HG03095 (cell line): ENCODE data around the gene MAN1C1.
"Not testable (repeated sequence)": the region's sequence is repeated elsewhere in the genome, so short reads cannot be mapped to it uniquely, and the experiment has no call there.

Experiments used
- ATAC-seq: cut with Tn5 transposase; IDR thresholded peaks from one replicate; pipeline ENCODE4 v1.9.1; 2021; ENCODE audit warnings: moderate library complexity; ENCODE audit not compliant: unreplicated experiment

Gene MAN1C1

DNA sequence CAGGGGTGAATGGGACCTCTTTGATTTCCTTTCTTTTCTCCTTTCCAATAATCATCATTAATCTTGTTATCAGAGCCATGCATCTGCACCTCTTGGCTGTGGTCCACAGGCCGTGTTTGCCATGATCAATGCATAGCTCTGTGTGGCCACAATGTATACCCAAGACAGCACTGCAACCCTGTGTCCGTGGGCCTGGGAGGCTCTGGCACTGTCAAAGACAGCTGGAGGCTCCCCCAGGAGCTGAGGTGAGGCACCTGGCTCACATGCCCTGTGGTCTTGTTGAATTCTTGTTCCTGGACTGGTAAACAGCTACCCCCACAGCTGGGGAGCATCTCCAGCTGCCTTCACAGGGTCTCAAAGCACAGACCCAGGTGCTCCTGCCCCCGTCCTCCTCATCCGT is 116.2 kb downstream of the MAN1C1 start:
- ATAC-seq: no peak

DNA sequence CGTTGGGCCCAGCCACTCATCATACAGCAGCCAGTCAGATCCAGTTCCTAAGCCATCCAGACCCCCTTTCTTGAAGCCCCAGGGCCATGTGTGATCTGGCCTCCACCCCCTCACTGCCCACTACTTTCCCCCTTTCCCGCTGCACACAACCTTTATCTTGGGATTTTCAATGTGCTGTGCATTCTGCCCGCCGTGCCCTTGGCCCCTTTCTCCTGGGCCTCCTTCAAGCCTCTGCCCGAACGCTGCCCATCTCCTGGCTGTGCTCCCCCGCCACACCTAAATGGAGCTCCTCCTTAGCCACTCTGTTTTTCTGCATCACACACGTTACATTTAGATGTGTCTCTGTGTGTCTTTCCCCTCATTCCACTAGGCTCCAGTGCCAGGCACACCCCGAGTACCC is 116.7 kb downstream of the MAN1C1 start:
- no peak for ATAC-seq

DNA sequence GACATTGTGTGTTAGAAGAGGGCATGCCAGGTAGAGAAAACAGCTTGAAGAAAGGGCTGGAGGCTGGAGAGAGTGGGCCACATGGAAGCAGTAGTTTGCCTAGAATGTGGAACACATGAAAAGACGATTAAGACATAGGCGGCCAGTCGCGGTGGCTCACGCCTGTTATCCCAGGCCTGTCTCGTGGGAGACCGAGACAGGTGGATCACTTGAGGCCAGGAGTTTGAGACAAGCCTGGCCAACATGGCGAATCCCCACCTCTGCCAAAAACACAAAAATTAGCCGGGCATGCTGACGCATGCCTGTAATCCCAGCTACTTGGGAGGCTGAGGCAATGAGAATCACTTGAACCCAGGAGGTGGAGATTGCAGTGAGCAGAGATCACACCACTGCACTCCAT is 118.4 kb downstream of the MAN1C1 start:
- ATAC-seq: not testable (repeated sequence)

DNA sequence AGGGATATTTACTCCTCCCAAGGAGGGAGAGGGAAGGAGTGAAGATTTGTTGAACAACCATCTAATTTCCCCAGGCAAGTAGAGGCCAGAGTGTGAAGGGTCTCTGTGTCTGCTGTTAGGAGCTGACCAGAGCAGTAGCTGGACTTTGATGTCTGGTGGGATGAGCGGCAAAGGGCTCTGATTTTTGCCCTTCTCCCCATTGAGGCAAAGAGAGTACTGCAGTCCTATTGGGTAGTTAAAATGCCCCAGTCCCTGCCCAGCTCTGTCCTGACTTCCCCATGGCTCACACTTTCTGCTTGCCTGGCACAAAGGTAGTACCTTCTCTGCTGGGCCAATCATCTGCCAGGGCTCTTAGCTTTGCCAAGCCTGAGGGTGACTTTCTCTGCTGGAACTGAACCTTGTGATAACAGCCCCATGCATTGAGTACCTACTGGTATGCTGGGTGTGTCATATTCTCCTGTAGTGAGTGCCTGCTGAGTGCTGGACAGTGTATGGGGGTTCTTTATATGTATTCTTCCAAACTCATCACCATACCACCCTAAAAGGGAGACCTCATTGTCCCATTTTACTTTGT is 119.5 kb downstream of the MAN1C1 start:
- ATAC-seq: no peak

DNA sequence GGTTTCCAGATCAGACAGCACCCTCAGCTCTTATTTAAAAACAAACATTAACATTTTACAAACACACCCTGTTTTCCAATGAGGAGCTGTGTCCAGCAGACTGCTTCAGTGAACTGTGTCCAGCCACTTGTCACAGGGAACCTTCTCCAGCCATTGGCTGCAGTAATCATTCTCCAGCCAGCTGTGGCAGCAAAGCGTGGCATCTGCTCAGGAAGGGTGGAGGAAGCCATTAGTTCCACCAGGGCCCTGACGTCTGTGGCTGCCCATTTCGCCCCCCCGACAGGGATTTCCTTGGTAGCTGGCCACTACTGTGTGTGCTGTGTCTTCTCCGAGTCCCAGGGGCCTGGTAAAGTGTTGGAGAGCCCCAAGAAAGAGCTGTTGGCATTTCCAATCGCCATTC is 120.5 kb downstream of the MAN1C1 start:
- ATAC-seq: no peak

DNA sequence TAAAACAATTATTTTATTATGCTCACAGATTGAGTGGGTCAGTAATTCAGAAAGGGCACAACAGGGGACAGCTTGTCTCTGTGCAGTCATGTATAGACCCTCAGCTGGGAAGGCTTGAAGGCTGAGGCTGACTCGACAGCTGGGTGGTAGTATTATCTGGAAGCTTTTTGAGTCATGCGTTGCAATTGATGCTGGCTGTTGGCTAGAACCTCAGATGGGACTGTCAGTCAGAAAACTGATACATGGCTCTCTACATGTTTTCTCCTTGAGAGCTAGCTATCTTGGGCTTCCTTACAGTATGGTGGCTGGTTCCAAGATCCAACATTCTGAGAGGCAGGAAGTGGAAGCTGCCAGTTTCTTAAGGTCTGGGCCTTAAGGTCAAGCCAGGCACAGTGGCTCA is 121.9 kb downstream of the MAN1C1 start:
- ATAC-seq: no peak

DNA sequence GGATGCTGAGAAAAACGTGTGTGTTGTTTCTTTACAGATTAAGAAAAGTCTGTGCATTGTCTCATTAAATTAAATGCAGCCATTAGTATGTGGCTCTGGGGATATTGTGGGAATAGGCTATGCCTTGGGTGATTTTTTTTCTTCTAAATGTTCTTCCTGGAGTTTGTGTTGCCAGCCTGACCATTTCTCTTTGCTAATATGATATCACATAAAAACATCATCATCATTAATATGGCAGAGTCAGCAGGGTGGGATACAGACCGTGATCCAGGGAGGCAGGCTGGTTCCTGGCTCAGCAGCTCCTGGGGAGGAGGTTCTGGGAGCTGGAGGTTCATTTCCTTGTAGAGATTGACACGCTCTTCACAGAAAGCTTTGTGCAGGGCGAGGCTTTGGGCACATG is 122.8 kb downstream of the MAN1C1 start:
- no peak for ATAC-seq

DNA sequence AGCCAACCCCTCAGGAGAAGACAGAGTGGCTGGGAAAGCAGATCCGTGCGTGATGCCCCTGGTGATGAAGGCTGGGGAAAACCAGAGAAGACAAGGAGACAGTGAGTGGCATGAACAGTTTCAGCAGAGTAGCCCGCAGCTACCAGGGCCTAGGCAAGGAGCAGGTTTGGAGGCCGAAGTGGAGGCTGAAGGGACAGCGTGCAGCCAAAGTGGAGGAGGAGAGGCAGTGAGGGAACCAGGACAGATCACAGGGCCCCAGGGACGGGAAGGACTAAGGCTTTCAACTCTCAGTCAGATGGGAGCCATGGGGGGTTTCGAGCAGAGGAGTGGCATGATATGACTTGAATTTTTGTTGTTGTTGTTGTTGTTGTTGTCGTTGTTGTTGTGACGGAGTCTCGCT is 123.5 kb downstream of the MAN1C1 start:
- ATAC-seq: no peak

DNA sequence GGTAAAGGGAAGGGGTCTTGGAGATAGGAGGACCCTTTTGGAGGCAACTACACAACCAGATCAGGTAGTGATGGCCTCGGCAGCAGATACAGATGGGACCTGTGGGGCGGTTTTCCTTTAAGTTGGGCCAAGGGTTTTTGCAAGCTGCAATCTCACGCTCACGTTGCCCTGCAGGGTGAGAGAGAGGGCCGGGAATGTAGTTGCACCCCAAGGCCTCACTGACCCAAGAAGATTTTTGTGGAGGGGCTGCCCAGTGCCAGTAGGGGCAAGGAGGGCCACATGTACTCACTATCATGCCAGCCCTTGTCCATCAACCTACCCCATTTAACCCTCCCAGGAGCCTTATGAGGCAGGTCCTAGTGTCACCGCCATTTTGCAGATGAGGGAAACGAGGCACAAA is 125.7 kb downstream of the MAN1C1 start:
- no peak for ATAC-seq

DNA sequence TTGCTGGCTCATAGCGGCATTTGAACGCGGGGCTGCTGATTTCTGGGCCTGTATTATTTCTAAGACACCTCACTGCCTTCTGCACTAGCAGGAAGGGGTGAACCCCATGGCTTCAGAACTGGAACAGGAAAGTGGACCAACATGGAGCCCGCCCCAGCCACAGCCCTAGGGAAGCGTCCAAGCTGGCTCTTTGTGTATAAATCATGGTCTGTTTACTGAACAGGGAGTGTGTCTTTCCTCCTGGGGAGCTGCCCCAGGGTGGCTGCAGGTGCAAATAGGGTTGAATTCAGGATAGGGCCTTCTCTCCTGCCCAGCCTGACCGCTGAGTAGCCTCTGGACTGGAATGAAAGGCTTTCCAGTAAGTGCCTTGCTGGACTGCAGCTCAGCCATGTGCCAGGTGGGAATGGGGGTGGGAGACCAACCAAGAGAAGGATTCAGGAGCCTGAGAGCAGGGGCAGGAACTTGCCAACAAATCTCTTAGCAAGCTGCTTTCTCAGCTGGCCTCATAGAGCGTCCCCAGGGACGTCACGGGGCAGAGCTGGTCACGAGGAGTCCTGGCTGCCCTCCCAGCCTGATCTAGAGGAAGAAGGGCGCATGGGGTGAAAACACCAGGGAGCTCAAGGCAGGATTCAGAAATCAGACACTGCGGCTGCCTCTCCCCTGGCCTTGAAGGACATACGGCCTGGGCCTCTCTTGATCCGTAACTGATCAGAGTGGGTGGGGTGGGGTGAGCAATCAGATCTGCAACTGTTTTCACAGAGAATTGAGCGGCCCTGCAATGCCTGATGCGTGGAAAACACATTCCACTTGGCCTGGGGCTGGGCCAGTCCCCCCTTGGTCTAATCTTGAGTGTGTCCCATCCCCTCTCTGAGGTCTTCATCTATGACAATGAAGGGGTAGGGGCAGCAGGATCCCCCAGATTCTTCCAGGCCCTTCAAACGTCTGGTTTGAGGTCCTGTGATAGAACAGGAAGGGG is 126.9 kb downstream of the MAN1C1 start:
- ATAC-seq: no peak

DNA sequence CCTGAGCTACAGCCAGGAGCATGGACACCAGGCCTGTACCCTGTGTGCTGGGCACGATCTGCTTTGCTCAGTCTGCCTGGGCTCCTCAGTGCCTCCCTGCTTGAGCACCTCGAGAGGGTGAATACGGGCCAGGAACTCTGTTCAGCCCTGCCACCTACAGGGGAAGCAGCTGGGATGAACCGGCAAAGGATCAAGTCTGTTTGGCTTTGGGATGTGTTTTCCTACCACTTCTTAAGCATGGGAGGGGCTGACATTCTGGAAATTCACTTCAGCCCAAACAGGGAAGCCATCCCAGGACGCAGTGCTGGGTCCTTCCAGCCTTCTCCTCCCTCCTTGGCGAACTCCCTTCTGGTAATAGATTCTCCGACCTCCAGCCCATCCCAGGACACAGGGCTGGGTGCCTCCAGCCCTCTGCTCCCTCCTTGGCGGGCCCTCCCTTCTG is 127.6 kb downstream of the MAN1C1 start:
- ATAC-seq: no peak

DNA sequence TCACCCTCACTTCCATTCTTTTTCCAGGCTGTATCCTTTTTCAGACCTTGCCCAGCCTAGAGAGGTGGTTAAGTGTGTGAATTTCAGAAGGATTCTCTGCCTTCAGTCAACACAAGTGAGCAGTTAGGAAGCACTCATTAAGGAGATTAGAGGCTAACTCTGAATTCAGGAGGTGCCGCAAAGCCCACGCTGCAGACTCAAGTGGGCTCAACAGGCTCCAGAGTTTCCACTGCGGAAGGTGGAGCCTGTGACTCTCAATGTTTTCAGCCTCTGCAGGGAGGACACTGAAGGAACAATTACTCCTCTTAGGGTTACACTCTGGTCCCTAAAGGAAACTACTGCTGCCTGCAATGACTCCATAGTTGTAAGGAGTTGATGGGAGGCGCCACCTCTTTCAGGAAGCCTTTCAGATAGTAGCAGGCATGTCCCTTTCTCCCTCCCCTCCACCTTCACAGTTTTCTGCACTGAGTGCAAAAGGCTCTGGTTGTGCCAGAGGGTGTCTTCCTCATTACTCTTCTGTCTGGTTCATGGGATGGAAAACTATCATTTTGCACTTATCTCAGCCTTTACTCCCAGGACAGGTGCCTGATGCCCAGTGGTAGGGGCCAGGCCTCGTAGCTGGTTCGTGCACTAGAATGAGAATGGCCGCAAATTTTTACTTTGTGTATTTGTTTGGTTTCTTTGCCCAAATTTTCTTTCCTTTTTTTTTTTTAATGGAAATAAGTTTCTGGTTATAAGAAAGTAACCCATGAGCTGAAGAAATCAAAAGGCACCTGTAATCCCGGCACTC is 128.2 kb downstream of the MAN1C1 start:
- no peak for ATAC-seq

DNA sequence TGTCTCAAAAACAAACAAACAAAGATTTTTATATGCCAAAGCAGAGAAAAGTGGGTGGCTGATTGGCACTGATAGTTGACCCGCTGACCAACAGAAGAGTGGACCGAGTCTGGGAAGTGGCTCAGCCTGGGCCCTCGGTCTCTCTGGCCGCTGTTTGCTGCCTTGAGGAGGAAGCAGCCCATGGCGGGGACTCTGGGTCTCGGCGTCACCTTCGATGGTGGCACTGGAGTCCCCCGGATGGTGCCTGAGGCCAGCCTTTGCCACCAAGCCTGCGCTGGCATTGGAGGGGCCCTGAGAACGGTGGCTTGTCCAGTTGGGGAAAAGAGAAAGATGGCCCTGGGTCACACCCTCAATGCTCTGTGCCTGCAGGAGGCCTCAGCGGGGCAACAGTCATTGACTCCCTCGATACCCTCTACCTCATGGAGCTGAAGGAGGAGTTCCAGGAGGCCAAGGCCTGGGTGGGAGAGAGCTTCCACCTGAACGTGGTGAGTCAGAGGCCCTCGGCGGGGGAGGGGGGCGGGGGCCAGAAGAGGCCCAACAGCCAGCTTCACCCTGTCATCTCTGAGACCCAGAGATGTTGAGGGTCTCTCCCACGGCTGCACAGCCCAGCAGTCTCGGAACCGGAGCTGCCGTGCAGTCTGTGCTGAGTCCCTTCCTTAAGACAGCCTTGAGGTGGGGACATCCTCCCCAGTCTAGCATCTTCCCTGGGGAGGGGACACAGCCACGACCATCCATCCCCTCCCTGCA is 129.9 kb downstream of the MAN1C1 start:
- ATAC-seq: no peak

DNA sequence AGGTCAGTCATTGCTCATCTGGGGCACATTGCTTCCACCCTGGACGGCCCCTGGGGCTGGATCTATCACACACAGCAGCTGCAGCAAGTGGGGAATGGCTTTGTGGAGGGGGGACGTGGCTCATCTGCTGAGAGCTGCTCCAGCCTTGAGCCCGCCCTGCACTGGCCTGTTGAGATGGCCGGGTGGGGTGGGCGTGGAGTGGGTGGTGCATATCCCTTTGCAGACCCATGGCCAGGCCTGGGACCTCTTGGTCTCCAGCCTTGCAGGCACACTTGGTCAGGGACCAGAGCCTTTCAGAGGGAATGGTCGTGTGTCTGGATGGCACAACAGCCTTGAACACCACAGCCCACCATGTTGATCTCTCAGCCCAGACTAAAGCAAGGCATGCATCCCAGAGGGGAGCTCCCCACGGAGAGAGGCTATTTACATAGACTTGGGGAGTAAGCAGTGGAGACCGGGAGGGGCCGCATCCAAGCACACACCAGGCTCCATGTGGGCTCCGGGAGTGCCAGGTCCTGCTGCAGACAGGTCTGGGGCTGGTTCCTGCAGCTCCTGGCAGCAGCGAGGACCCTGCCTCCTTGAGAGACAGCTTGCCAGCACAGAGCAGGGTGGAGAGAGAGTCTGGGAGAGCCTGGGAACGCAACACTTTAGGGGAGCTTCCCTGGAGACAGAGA is 130.6 kb downstream of the MAN1C1 start:
- ATAC-seq: no peak

DNA sequence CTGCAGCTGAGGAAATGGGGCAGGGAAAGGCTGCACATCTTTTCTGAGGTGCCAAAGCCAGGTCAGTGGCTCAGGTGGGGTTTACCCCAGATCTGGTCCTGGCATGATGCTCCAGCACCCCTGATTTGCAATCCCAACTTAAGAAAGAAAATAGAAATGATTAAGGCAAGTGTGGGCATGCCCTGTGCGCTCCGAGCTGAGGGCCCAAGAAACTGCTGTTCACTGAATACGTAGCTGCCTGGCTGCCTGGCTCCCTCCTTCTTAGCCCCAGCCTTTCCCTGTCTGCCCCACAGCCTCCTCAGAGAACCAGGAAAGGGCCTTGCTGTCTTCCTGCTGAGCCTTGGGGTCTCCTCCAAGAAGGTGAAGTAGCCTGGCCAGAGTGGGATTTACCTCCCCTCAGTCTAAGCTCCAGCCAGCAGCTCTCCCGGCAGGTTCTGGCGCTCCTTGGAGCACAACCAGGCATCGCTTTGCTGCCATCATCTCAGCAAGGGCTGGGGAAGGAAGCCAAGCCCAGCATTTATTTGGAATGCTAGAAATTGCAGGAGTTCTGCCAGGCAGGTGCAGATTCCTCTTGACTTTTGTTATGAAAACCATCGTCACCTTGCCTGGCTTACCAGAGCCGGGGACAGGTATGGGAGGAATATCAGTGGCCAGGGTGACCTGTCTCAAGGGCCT is 132.1 kb downstream of the MAN1C1 start:
- ATAC-seq: no peak

DNA sequence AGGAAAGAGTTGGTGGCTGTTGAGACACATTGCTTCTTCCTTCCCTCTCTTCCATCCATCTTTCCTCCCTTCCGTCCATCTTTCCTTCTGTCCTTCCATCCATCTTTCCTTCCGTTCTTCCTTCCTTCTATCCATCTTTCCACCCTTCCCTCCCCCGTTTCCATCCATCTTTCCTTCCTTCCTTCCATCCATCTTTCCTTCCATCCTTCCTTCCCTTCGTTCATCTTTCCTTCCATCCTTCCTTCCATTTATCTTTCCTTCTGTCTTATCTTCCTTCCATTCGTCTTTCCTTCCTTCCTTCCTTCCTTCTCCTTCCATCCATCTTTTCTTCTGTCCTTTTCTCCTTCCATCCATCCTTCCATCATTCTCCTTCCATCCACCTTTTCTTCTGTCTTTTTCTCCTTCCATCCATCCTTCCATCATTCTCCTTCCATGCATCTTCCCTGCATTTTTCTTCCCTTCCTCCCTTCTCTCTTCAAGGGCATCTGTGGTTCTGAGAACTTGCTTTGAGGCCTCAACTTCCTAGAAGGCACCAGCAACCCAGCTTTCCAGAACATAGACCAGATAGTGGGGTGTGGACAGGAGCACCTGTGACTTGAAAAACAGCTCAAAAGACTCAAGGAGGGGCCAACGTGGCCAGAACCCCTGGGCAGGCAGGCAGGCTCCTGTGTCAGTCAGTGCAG is 134.5 kb downstream of the MAN1C1 start:
- ATAC-seq: no peak

DNA sequence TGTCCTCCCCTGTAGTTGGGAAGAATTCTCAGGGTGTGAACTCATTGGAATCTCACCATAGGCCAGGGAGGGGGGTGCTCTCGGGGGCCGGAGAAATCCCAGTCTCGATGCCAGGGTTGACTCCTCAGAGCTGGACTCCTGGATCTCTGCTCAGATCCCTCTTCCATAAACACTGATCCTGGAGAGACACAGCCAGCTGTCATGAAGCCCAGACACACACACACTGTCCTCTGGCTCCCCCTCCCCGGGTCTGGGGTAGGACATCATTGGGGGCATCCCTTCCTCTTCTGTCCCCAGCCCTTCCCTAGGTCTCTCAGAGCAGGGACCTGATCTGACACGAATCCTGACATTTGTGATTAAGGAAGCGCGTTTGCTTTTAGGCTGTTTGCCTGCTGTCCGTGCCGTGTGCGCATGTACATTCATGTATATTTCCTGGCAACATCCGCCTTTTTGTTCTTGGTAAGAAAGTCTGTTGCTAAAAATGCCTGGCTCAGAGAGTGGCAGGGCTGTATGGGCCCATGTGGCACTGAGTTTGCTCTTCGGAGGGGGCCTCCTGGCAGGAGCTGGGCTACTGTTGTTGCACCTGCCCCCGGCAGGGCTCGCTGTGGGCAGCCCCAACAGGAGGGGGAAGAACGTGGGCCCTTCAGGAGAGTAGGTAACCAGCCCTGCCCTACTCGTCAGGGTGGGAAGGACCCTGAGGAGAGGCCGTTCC is 138.0 kb downstream of the MAN1C1 start:
- no peak for ATAC-seq

DNA sequence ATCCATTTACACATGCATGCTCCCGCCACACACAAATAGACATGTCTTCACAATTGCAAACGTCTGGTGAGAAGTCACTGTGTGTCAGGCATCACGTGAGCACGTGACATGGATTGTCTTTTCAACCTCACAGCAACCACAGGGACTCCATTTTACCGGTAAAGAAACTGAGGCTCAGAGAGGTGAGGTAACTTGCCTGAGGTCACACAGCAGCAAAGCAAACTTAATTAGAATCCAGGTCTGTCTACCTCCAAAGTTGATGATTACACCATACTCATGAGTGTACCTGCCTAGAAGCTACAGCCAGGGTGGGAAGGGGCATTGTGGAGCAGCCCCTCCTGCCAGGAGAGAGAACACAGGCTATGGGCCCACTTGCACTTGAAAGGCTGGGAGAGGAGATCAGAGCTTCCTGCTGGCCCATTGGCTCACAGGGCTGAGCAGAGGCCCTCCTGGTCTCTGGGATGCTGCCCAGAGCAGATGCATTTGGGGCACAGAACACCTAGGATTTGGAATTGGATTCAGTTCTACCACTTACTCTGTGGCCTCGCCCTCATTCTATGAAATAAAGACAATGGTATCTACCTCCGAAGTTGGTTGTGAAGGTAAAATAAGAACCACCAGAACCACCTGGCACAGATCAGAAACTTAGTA is 139.0 kb downstream of the MAN1C1 start:
- no peak for ATAC-seq
